ENCODE results near the gene LCP1. TPM values are rescaled to one million over a fixed set of nuclear protein-coding genes. Genes with fewer than 3 reads are reported as not detected.

The LCP1 gene
- total and polyA plus RNA-seq, 9 of the 15 experiments (the other 6 are each of a cell fraction or from before 2014, with no cell fraction given), result 83.0 to 255 (median 163) TPM

- TF ChIP-seq MTA1 (IDR thresholded peaks at IDR 0.05; ENCODE audit: borderline replicate concordance), result no peak
- no peak for TF ChIP-seq ZNF12 (CRISPR knock-in tag; IDR thresholded peaks at IDR 0.05)
- no peak for TF ChIP-seq RFX7 (CRISPR knock-in tag; IDR thresholded peaks at IDR 0.05)
- TF ChIP-seq DACH1 (IDR thresholded peaks at IDR 0.05; ENCODE audit: partially characterized antibody), result no peak
- no peak for TF ChIP-seq YBX1 (IDR thresholded peaks at IDR 0.05)
These were observed 36.0 kb downstream of the LCP1 start (continued) for GRCh38 chr13:46145950-46146349.

- Histone ChIP-seq H3K4me1 (replicated peaks in 1 of 2; ENCODE audit: control insufficient read depth in 2 of 2, insufficient read depth in 2 of 2, low read length in 2 of 2) (no peaks in the 10 kb centered on the region), H3K27ac (ENCODE audit: extremely low read depth, low read depth, low read length) (no peak overlapping the region), H3K79me2 (ENCODE audit: control insufficient read depth, insufficient read depth, low read length) (no peaks in the 10 kb centered on the region), H3K9ac (ENCODE audit: insufficient read depth in 1 of 2, low read depth in 2 of 2, low read length in 2 of 2) (no peak overlapping the region), H3K9me1 (ENCODE audit: control insufficient read depth, insufficient read depth, low read length) (no peaks in the 10 kb centered on the region), H3K4me2 (ENCODE audit: insufficient read depth, low read length) (no peak overlapping the region), H3K36me3 (ENCODE audit: control insufficient read depth, insufficient read depth, low read length) (peaks cover 88% of the 10 kb centered on the region), H4K20me1 (replicated peaks; ENCODE audit: control insufficient read depth, insufficient read depth, low read length) (no peaks in the 10 kb centered on the region), H2AFZ (ENCODE audit: low read depth, low read length) (no peak overlapping the region), H3K9me3 (replicated peaks; ENCODE audit: control insufficient read depth, insufficient read depth, low read depth, low read length) (no peaks in the 10 kb centered on the region), H3K27me3 (ENCODE audit: control insufficient read depth in 2 of 2, insufficient read depth in 2 of 2, low read length in 2 of 2) (no peaks in the 10 kb centered on the region), H3K4me3 (no peak overlapping the region)
- CTCF ChIA-PET (ENCODE audit: low intra/inter-chr PET ratio), result no interaction called here
- WGBS (ENCODE audit: insufficient coverage, low coverage, missing lambda C conversion rate), result 100% methylated on average over 4 of the region's 4 CpGs
- in situ Hi-C loops (cut with MboI), result no loop called here
- ATAC-seq (no peak), DNase-seq (ENCODE audit: extremely low read depth in 1 of 4, low spot score in 3 of 4) (no peak), FAIRE-seq (no peak)
- intact Hi-C loops (cut with micrococcal nuclease), result no loop called here
- POLR2A ChIA-PET, result interaction anchor here (1.1 kb wide), 1 partner anchor 9 kb away, joined by 3 read pairs; no protein-coding TSS in a partner anchor
- BruUV-seq (replicated peaks), result no TSS peak
- TF ChIP-seq SMARCC2 (IDR thresholded peaks at IDR 0.05; ENCODE audit: low read depth) (no peak), ZNF274 (IDR thresholded peaks at IDR 0.05; ENCODE audit: borderline replicate concordance, low read depth, low read length) (no peak), CHCHD3 (CRISPR knock-in tag; IDR thresholded peaks at IDR 0.05) (no peak), ATF7 (IDR thresholded peaks at IDR 0.05) (no peak), CTBP1 (IDR thresholded peaks at IDR 0.05; ENCODE audit: borderline replicate concordance) (no peak), RB1 (IDR thresholded peaks at IDR 0.05; ENCODE audit: low read depth) (no peak), SMARCA4 (IDR thresholded peaks at IDR 0.05) (no peak), EGR1 (conservative IDR thresholded peaks at IDR 0.05) (no peak), ELF2 (CRISPR knock-in tag; IDR thresholded peaks at IDR 0.05) (no peak), MED1 (CRISPR knock-in tag; IDR thresholded peaks at IDR 0.05; ENCODE audit: borderline replicate concordance) (no peak), GATAD2A (IDR thresholded peaks at IDR 0.05) (no peak), TAF15 (IDR thresholded peaks at IDR 0.05; ENCODE audit: low read depth, low read length) (no peak), YBX1 (IDR thresholded peaks at IDR 0.05) (no peak), IRF2 (CRISPR knock-in tag; IDR thresholded peaks at IDR 0.05) (no peak), NKRF (IDR thresholded peaks at IDR 0.05; ENCODE audit: borderline replicate concordance) (no peak), CLOCK (CRISPR knock-in tag; IDR thresholded peaks at IDR 0.05; ENCODE audit: borderline replicate concordance) (no peak)
These were observed 36.8 kb downstream of the LCP1 start for GRCh38 chr13:46145135-46145534.

All from K562 (cell line).